Measurements from ENCODE around the gene ANKK1.

ANKK1 gene

GRCh38 chr11:113350336-113351067 lies 37.1 kb upstream of the ANKK1 start:
- no peak overlapping the region for H3K4me3 ChIP-seq (ENCODE audit: control insufficient read depth, low read depth, low read length)
- TF ChIP-seq CTCF (IDR thresholded peaks at IDR 0.05; ENCODE audit: control insufficient read depth, insufficient read depth, low read depth, low read length, missing control alignments) = no peak
- DNase-seq (ENCODE audit: low read depth) = no peak

DNA sequence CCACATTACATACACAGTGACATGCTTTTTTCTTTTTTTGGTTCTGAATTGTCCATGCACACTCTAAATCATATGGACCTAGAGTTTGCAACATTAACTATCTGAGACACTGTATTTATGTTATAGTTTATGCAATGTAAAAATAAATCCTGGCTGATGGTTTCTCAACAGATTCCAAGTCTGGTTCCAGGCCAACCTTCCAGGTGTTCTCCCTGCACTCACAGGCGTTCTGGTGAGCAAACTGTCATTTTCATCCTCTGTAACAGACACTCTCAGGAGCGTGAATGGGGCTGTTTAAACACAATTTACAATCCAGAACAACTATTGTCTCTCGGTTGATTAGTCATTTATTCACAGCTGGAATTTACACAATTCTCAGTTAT lies 36.5 kb upstream of the ANKK1 start:
- no peak overlapping the region for H3K4me3 ChIP-seq (ENCODE audit: control insufficient read depth, low read depth, low read length)
- no peak for TF ChIP-seq CTCF (IDR thresholded peaks at IDR 0.05; ENCODE audit: control insufficient read depth, insufficient read depth, low read depth, low read length, missing control alignments)
- DNase-seq (ENCODE audit: low read depth) = no peak

DNA sequence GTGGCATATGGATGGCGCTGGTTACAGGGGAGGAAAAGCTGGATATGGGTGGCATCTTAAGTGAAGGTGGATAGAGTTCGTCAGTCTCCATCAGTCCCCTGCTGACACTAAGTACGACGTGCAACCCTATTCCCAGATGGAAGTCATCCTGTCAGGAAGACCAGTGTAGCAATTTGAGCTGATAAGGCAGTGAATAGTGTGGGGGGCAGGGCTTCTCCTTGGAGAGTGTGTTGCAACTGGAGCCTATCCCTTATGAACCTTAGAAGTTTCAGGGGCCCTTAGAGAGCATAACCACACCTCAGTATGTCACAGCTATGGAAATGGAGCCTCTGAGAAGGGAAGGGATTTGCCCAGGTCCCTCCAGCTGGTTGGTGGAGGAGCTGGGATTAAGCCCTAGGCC lies 36.1 kb upstream of the ANKK1 start:
- no peak for TF ChIP-seq CTCF (IDR thresholded peaks at IDR 0.05; ENCODE audit: control insufficient read depth, insufficient read depth, low read depth, low read length, missing control alignments)

DNA sequence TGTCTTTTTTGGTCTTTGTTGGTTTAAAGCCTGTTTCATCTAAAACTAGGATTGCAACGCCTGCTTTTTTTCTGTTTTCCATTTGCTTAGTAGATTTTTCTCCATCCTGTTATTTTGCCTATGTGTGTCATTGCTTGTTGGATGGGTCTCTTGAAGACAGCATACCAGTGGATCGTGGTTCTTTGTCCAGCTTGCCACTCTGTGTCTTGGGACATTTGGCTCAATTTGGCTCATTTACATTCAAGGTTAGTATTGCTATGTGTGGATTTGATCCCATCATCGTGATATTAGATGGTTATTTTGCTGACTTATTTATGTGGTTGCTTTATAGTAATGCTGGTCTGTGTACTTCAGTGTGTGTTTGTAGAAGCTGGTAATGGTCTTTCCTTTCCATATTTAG lies 31.4 kb upstream of the ANKK1 start:
- no peak overlapping the region for H3K4me3 ChIP-seq (ENCODE audit: control insufficient read depth, low read depth, low read length)
- no peak for TF ChIP-seq CTCF (IDR thresholded peaks at IDR 0.05; ENCODE audit: control insufficient read depth, insufficient read depth, low read depth, low read length, missing control alignments)
- DNase-seq (ENCODE audit: low read depth) = no peak

More for the DNA sequence above, 36.1 kb upstream of the ANKK1 start:
- no peak overlapping the region for H3K4me3 ChIP-seq (ENCODE audit: control insufficient read depth, low read depth, low read length)
- no peak for DNase-seq (ENCODE audit: low read depth)

GRCh38 chr11:113363406-113363805 lies 24.2 kb upstream of the ANKK1 start:
- H3K4me3 ChIP-seq (ENCODE audit: control insufficient read depth, low read depth, low read length) = no peak overlapping the region
- DNase-seq (ENCODE audit: low read depth) = no peak
- TF ChIP-seq CTCF (IDR thresholded peaks at IDR 0.05; ENCODE audit: control insufficient read depth, insufficient read depth, low read depth, low read length, missing control alignments) = no peak

DNA sequence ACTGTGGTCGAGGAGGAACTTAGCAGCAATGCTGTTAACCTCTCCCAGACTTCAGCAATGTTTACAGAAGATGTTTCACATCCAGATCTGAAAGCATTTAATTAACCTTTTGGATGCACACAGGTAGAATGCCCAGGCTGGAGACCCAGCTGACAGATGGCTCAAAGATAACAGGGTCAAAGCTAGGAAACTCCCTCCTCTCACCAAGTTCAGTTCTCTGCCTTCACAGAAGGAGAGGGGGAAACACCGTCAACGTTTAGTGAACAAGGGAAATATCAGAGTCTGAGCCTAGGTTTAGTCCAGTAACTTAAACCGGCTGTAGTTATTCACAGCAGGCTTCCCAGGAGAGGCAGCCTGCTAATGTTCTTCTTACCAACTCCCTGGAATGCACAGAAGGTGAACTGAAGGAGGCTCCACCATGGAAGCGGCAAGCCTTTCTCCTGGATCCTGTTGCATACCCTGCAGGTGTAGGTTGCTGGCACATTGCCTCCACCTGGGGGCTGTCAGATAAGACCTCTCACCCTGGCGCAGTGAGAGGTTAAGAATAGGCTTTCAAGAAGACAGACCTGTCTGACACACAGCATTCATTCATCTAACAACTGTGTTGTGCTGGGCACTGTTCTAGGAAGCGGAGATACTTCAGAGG lies 23.5 kb upstream of the ANKK1 start:
- DNase-seq (ENCODE audit: low read depth) = no peak
- no peak for TF ChIP-seq CTCF (IDR thresholded peaks at IDR 0.05; ENCODE audit: control insufficient read depth, insufficient read depth, low read depth, low read length, missing control alignments)
- H3K4me3 ChIP-seq (ENCODE audit: control insufficient read depth, low read depth, low read length) = no peak overlapping the region

Data from AG09309 (cell line).